PFSK-1 (cell line): ENCODE data around the gene STX2.

Source experiments
- FOXP2 ChIP-seq: optimal IDR thresholded peaks from 2 replicates; pipeline ENCODE3; 2011; ENCODE audit warnings: borderline replicate concordance, control low read depth, inconsistent platforms; ENCODE audit not compliant: insufficient read depth; ENCODE audit errors: extremely low read length, extremely low read depth
- POLR2AphosphoS5 ChIP-seq: IDR thresholded peaks from 2 replicates; pipeline ENCODE4 v1.6.1; 2012; ENCODE audit warnings: low read depth, mild to moderate bottlenecking, control low read depth, low read length, moderate library complexity
- SIN3A ChIP-seq: IDR thresholded peaks from 2 replicates; pipeline ENCODE4 v1.6.1; 2012; ENCODE audit warnings: mild to moderate bottlenecking, low read length, moderate library complexity, borderline replicate concordance; ENCODE audit not compliant: insufficient read depth
- TAF1 ChIP-seq: IDR thresholded peaks from 2 replicates; pipeline ENCODE4 v1.6.1; 2012; ENCODE audit warnings: low read length, control low read depth, borderline replicate concordance; ENCODE audit not compliant: insufficient read depth
- TF ChIP-seq, protein P1 (sequence below), 2 experiments: IDR thresholded peaks; 2 replicates each; pipeline versions ENCODE4 v1.6.1 to v1.8.0; 2011 to 2012; ENCODE audit warnings: low read depth in 2 of 2, low read length in 2 of 2, control low read depth in 1 of 2, inconsistent platforms in 1 of 2, mild to moderate bottlenecking in 1 of 2, moderate library complexity in 1 of 2; ENCODE audit not compliant: insufficient read depth in 1 of 2

STX2 gene

DNA sequence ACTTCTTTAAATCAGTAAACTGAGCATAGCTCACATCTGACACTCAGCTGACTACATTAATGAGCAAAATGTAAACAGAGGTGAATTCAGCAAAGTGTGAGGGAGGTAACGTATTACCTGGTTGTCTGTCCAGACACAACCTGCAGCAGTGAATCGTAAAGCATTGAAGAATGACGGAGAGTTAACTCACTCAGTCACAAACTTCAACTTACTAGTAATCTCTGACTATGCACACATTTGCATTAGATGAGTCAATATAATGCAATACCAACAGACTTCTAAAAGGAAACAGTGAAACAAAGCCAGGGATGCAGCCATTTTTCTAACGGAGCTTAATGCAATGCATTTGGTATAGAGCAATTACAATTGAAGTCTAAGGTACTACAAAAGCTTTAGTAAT is 40.0 kb downstream of the STX2 start:
- TF ChIP-seq POLR2AphosphoS5, result no peak
- no peak for TF ChIP-seq FOXP2
- TF ChIP-seq, protein P1, sequence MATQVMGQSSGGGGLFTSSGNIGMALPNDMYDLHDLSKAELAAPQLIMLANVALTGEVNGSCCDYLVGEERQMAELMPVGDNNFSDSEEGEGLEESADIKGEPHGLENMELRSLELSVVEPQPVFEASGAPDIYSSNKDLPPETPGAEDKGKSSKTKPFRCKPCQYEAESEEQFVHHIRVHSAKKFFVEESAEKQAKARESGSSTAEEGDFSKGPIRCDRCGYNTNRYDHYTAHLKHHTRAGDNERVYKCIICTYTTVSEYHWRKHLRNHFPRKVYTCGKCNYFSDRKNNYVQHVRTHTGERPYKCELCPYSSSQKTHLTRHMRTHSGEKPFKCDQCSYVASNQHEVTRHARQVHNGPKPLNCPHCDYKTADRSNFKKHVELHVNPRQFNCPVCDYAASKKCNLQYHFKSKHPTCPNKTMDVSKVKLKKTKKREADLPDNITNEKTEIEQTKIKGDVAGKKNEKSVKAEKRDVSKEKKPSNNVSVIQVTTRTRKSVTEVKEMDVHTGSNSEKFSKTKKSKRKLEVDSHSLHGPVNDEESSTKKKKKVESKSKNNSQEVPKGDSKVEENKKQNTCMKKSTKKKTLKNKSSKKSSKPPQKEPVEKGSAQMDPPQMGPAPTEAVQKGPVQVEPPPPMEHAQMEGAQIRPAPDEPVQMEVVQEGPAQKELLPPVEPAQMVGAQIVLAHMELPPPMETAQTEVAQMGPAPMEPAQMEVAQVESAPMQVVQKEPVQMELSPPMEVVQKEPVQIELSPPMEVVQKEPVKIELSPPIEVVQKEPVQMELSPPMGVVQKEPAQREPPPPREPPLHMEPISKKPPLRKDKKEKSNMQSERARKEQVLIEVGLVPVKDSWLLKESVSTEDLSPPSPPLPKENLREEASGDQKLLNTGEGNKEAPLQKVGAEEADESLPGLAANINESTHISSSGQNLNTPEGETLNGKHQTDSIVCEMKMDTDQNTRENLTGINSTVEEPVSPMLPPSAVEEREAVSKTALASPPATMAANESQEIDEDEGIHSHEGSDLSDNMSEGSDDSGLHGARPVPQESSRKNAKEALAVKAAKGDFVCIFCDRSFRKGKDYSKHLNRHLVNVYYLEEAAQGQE (IDR thresholded peaks at IDR 0.05; ENCODE audit: insufficient read depth in 1 of 2, low read depth in 2 of 2, low read length in 2 of 2), result no peak
- TF ChIP-seq SIN3A, result no peak
- no peak for TF ChIP-seq TAF1

DNA sequence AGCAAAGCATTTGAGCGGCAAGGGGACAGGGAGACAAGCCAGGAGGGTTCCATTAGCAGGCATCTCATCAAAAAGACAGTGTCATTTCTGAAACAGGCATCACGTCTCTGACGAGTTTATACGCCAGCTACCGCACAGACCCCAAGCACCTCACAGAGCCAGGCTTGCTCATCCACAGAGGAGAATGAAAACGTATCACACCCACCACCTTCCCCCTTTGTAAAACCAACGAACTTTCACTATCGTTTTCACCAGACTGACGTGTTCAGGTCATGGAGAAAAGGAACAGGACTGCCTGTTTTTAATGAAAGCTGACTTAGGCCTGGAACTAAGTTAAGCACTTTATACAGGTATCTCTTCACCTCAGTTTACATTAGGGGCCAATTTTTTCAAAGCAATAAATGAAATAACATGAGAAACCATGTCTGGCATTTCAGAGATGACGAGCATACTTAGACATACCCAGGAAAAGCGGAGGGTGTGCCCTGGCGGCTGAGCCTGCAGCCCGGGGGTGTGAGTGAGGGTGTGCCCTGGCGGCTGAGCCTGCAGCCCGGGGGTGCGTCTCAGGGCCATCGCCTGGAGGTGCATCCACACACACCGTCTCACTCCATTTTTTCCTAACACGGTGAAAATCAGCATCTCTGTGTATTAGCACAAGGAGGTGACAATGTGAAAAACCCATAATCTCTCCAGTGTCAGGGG is 41.9 kb downstream of the STX2 start:
- TF ChIP-seq SIN3A (no peak), FOXP2 (no peak), TAF1 (no peak), POLR2AphosphoS5 (no peak)
- TF ChIP-seq, protein P1 (IDR thresholded peaks at IDR 0.05; ENCODE audit: insufficient read depth in 1 of 2, low read depth in 2 of 2, low read length in 2 of 2), result no peak

DNA sequence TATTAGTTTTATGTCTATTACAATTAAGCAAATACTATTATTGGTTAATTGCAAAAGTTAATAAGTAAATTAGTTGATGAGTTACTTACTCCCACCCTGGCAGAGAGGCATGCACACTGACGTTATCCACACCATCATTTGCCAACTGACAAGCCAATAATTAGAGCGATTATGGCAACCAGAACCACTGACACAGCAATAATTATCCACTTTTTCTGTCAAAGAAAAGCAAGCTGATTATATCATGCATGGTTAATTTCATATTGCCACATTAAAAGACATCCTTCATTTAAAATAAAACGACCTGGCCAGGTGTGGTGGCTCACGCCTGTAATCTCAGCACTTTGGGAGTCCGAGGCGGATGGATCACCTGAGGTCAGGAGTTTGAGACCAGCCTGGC is 43.1 kb downstream of the STX2 start:
- no peak for TF ChIP-seq TAF1
- TF ChIP-seq POLR2AphosphoS5, result no peak
- TF ChIP-seq FOXP2, result no peak
- TF ChIP-seq SIN3A, result no peak
- TF ChIP-seq, protein P1 (IDR thresholded peaks at IDR 0.05; ENCODE audit: insufficient read depth in 1 of 2, low read depth in 2 of 2, low read length in 2 of 2), result no peak

DNA sequence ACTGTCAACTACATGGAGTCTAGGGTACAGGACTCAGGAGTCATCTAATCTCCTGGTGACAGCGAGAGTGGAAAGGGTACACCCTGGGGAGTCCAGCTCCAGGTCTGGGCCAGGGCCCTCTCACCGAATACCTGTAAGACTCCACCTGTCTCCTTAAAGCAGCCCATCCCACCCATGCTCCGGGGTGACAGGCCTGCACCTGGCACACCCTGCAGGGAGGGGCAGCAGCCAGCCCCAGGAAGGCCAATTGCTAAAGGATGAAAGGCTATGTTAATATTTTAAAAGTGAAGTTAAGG is 45.5 kb downstream of the STX2 start:
- TF ChIP-seq SIN3A, result no peak
- TF ChIP-seq, protein P1 (IDR thresholded peaks at IDR 0.05; ENCODE audit: insufficient read depth in 1 of 2, low read depth in 2 of 2, low read length in 2 of 2), result no peak
- no peak for TF ChIP-seq FOXP2
- TF ChIP-seq POLR2AphosphoS5, result no peak
- no peak for TF ChIP-seq TAF1
